GM12875 (cell line): ENCODE data around the gene TRIM24.

Source experiments
- H3K4me3 ChIP-seq: one replicate; pipeline ENCODE4 v1.5.1; 2011; ENCODE audit warnings: low read depth, low read length, control low read depth
- TF ChIP-seq, protein P1 (sequence below): IDR thresholded peaks from 2 replicates; pipeline ENCODE4 v1.5.1; 2011; ENCODE audit warnings: low read depth, mild to moderate bottlenecking, control low read depth, inconsistent platforms, low read length, moderate library complexity, borderline replicate concordance; ENCODE audit not compliant: insufficient read depth

TRIM24 gene

DNA sequence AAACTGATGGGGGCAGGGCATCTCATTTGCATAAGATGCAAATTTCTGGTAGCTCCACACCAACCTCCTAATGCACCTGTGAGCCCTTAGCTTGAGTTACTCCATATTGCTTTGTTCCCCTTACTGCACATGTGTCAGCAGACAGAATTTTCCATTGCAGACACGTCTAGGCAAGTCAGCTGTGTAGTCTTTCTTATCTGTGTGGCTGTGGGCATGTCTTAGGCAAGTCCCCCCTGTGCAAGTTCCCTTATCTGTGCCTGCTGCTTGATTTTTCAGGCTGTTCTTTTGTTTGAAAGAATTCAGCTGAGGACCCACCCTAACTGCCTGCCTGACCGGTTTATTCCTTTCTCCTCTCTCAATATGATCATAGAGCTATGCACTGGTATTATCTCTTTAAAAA, 28.5 kb upstream of the TRIM24 start:
- H3K4me3 ChIP-seq = no peak overlapping the region
- TF ChIP-seq, protein P1, sequence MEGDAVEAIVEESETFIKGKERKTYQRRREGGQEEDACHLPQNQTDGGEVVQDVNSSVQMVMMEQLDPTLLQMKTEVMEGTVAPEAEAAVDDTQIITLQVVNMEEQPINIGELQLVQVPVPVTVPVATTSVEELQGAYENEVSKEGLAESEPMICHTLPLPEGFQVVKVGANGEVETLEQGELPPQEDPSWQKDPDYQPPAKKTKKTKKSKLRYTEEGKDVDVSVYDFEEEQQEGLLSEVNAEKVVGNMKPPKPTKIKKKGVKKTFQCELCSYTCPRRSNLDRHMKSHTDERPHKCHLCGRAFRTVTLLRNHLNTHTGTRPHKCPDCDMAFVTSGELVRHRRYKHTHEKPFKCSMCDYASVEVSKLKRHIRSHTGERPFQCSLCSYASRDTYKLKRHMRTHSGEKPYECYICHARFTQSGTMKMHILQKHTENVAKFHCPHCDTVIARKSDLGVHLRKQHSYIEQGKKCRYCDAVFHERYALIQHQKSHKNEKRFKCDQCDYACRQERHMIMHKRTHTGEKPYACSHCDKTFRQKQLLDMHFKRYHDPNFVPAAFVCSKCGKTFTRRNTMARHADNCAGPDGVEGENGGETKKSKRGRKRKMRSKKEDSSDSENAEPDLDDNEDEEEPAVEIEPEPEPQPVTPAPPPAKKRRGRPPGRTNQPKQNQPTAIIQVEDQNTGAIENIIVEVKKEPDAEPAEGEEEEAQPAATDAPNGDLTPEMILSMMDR = no peak

DNA sequence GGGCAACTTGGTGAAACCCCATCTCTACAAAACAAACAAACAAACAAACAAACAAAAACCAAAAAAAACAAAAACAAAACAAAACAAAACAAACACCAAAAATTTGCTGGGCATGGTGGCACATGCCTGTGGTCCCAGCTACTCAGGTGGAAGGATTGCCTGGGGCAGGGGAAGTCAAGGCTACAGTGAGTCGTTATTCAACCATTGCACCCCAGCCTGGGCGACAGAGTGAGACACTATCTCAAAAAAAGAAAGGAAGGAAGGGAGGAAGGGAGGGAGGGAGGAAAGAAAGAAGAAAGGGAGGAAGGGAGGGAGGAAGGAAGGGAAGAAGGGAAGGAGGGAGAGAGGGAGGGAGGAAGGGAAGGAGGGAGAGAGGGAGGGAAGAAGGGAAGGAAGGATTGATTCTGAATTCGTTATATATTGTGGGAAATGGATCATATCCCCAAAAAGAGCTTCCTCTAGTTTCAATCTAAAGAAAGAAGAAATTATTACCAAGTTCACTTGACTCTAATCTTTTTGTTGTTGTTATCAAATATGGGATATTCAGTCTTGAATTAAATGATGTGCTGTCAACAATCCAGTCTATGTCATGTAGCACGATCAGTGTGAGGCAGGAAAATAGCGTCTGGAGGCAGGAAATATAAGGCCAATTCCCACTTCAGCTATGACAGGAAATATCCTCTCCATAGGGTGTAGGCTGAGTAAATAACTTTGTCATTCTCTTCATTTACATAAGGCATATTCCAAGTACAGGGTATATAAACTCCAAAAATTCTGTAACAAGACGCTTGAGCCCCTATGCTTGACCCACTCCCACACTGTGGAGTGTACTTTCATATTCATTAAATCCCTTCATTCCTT, 26.2 kb upstream of the TRIM24 start:
- no peak overlapping the region for H3K4me3 ChIP-seq
- TF ChIP-seq, protein P1 = no peak

DNA sequence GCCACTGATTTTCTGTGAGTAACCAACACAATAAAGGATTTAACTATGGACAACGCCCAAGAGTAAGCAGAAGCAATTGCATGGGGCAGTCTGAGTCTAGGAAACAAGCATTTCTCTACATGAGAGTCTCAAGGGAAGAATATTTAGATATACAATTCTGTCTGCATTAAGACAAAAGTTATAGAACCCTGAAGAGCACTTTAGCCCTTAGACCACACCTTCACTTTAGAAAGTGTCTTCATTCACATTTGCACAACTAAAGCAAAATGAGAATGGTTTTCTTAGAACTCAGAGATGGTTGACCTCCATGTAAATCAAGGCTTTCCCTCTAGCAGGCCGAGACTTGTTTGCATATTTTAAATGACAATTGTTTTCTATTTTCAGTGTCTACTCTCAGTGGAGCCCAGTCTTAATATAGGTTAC, 25.5 kb upstream of the TRIM24 start:
- TF ChIP-seq, protein P1 = no peak
- H3K4me3 ChIP-seq = no peak overlapping the region

DNA sequence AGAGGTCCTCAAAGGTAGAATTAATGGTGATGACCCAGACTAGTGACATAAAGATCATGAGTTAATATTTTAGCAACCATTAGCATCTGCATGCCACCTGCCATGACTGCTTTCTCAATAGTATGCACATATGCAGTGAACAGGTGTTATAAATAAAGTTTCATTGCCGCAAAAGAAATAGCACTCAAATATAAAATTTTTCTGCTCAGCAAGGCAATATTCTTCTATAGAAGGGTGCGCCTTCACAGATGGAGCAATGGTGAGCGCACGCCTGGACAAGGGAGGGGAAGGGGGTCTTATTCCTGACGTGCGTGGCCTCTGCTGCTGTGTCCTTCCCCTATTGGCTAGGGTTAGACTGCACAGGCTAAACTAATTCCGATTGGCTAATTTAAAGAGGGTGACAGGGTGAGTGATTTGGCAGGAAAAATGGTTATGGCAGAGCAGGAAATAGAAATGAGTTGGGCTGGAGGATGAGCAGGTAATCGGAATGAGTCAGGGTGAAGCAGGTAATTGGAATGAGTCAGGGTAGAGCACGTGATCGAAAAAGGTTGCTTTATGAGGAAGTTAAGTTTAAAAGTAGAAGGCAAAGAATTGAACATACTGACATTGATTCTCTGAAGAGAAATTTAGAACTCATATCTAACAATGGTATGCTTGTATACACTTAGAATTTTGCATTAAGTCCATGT, 24.7 kb upstream of the TRIM24 start:
- H3K4me3 ChIP-seq = no peak overlapping the region
- TF ChIP-seq, protein P1 = no peak

DNA sequence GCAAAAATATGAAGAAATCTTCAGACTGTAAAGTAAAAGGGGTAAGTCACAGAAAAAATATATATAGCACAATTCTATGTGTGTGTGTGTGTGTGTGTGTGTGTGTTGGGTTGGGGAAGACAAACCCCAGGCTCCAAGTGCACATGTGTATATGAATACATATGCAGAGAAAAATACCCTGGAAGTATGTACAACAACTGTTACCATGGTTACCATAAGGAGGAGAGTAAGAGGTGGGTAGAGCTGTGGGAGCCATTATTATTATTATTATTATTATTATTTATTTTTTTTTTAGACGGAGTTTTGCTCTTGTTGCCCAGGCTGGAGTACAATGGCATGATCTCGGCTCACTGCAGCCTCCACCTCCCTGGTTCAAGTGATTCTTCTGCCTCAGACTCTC, 23.7 kb upstream of the TRIM24 start:
- no peak overlapping the region for H3K4me3 ChIP-seq
- TF ChIP-seq, protein P1 = no peak

DNA sequence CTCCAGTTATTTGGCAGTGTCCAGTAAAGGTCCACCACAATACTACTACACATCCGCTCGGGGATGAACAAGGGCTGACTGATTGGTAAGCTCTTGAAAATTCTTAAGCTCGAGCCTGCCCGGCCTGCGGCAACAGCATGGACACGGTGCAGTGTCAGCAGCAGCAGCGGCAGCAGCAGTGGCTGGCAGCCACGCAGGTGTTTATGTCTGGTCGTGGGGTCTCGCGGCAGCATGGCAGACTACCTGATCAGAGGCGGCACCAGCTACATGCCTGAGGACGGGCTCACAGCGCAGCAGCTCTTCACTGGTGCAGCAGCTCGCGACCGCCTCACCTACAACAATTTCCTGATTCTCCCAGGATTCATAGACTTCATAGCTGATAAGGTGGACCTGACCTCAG, 19.6 kb upstream of the TRIM24 start:
- TF ChIP-seq, protein P1 = no peak
- no peak overlapping the region for H3K4me3 ChIP-seq
